Superior temporal gyrus (tissue), 1 donor: Measurements from ENCODE around the gene MIA3.
"Not testable (repeated sequence)": the region's sequence is repeated elsewhere in the genome, so short reads cannot be mapped to it uniquely, and the experiment has no call there.

Source experiments
- DNase-seq: peaks from one replicate; pipeline ENCODE4 v3.0.0-alpha.2; 2016; ENCODE audit errors: extremely low spot score

The MIA3 gene

GRCh38 chr1:222663431-222663934 is 45.6 kb downstream of the MIA3 start:
- DNase-seq: no peak

DNA sequence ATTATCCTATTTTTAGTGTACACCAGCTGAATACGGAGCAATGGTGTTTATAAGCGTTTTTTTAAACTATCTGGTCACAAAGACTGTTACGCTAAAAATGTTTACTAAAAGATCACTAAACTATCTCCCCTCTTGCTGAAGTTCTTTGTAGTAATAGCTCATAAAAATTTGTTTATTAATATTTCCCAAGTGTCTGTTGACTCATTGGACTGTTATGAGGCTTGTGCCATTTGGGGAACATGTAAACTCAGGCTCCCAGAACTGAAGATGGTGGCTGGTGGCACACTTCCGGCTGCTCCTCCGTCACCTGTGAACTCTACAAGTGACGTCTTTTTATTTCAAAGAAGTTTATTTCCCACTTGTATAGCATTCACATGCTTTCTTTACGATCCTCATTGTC is 48.1 kb downstream of the MIA3 start:
- DNase-seq: no peak

DNA sequence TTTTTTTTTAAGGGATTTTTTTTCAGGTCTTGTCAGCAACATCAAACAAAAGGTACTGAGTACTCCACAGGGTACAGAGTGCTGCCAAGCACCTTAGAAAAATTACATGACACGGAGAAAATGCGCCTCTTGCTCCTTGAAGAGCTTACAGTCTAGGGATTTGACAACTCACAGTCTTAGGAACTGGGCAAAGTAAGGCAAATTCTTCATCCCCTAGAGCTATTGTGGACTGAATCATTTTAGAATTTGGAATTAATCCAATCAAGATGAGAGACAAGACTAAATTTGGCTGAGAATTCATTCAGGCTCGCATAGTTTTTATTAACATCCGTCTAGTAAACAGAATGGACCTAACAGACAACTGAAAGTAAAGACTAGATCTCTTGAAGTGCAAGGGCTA is 50.3 kb downstream of the MIA3 start:
- not testable (repeated sequence) for DNase-seq

- not testable (repeated sequence) for DNase-seq
Observed at GRCh38 chr1:222669107-222669506, 51.2 kb downstream of the MIA3 start.

GRCh38 chr1:222670110-222670509 is 52.2 kb downstream of the MIA3 start:
- DNase-seq: no peak

DNA sequence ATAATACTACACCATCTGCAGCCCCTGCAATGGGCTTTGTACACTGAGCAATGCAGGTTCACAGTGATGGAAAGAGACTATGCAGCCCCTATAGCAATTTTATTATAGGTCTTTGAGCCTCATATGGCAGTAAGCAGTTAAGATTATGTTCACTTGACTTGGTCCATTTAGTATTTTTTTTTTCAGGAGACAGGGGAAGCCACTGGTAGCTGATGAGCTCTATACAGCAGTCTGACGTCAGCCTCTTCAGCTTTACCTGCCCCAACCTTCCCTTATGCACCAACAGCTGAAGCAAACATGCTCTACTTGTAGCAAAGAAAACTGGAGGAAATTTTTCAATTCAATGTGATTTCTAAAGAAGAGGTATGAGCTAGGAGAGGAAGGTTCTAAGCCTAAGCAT is 62.2 kb downstream of the MIA3 start:
- DNase-seq: no peak

DNA sequence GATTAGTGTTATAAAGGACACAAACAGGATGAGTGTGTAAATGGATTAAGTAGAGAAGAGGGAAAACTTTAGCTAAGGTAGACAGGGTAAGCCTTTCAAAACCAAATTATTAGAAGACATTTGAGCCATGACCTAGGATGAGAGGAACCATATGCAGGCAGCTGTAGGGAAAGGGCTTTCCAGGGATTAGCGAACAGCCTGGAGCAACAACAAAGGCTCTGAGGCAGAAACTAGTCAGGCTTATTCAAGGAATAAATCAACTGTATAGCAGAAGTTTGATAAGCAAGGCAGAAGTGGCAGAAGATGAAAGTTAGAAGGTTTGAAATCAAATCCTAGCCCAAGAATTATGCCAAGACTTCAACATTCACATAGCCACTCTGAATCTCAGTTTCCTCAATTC is 73.1 kb downstream of the MIA3 start:
- DNase-seq: no peak

DNA sequence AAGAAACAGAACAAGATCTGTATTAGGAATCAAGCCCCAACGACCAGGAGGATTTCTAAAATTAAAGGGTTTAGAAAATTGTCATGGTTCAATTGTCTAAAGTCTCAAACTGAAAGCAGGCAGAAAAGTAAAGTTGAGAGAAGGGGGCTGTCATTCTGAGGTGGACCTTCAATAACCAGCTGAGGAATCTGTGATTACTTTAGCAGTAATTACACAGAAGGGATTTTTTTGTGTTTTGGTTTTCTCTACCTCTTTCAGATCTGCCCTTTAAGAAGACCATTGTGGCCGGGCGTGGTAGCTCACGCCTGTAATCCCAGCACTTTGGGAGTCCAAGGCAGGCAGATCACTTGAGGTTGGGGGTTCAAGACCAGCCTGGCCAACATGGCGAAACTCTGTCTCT is 77.0 kb downstream of the MIA3 start:
- no peak for DNase-seq

- DNase-seq: no peak
Observed at GRCh38 chr1:222696741-222697140, 78.8 kb downstream of the MIA3 start.

DNA sequence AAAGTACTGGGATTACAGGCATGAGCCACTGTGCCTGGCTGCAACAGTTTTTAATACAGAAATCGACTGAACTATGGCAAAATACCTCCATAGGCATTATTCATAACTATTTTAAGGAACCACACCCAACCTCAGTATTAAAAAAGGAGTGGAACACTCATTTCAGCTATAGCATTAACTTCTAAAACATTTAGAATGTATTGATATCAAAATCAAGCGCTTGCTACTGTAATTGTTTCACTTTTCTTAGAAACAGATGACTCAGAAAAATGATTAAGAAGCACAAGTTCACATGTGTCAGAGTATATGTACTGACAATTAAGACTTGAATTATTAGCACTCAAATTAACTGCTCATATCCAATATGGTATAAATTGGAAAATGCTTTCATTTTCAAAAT is 79.3 kb downstream of the MIA3 start:
- DNase-seq: no peak

- DNase-seq: no peak
Observed at GRCh38 chr1:222697826-222698225, 79.9 kb downstream of the MIA3 start.

DNA sequence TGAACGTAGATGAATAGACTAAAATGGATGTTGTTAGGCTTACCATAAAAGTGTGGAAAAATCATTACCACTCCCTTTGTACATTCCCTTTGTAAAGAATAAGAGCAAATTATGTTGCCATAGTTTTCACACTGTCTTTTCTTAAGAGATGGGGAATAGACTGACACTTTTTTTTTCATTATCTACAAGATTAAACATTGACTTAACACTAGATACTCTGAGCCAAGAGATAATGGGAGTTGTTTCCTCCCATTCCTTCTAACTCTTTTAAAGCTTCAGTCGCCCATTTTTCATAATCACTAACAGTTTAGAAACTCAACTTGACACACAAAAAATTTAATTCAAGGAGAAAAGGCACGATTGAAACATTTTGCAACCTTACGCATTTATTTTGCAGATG is 84.3 kb downstream of the MIA3 start:
- DNase-seq: no peak

DNA sequence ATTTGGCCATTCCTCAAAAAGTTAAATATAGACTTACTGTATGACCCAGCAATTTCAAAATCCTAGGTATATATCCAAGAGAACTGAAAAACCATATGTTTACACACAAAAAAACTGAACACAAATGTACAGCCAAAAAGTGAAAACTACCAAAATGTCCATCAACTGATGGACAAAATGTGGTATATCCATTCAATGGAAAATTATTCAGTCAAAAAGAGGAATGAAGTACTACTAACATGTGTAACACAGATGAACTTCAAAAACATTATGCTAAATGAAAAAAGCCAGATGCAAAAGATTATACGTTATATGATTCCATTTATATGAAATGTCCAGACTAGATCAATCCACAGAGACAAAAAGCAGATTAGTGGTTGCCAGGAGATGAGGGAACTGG is 86.4 kb downstream of the MIA3 start:
- DNase-seq: no peak

DNA sequence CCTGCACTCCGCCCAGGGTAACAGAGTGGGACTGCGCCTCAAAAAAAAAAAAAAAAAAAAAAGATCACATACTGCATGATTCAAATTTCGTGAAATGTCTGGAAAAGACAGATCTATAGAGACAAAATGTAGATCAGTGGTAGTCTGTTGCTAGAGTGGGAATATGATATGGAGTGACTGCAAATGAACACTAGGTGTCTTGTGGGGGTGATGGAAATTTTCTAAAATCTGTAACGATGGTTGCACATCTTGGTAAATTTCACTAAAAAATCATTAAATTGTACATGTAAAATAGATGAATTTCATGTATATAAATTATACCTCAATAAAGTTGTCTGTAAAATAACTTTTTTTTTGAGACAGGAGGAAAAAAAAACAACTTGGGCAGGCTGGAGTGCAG is 88.9 kb downstream of the MIA3 start:
- DNase-seq: no peak

DNA sequence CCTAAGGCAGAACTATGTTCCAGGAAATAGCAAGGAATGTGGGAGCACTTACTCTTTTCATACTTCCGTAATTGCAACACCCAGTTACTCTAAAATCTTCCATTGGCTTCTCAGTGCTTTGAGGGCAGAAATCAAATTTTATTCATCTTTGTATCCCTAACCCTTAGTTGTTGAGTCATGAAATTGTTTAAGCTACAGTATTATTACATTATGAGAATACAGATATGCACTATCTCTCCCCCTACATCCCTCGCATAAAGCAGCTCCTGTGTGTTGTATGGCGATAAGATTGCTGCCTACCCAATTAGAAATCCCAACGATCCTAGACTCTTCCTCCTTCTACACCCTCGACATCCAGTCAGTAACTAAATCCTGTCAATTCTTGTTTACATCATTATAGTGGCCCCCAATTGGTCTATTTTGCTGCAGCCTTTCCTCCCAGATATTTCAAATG is 91.8 kb downstream of the MIA3 start:
- no peak for DNase-seq

DNA sequence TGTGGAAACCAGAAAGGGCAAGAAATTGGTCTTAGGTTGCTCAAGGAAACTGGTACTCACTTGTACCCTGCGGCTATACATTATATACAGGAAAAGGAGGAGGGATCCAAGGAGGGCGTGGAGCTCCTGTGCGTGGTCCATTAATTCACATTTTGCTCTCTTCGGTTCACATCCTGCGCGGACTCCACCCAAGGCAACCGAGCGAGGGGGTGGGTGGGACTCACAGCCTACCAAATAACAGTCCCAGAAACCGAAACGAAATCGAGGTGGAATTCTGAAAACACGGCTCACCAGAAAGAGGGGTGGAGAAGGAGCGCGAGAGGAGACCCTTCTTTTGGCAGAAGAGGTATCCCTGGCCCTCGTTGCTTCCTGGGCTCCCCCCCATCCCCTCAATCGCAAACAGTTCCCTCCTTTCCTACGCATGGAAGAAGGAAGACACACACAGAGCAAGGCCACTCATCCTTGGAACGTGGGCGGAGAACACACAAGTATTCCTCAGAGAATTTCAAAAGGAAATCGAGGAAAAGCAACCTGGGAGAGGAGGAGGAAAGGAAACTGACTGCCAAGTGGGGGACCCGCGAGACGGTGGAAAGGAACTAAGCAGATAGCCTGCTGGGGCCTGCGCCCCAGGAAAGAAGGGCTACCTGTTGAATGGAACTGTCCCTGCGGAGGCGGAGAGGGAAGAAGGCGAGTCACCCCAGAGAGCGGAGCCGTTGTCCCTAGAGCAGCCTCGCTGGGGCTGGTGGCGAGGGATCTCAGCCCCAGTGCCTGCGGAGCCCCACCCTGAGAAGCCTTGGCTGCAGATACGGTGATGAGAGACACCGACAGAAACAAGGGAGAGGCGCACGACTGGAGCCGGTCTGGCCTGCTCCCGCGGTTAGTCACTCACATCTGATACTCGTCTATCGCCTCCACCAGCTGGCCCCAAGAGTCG is 93.7 kb downstream of the MIA3 start:
- peak; percentile 40 for DNase-seq

- peak; percentile 95 for DNase-seq
Observed at GRCh38 chr1:222712253-222713090, 94.6 kb downstream of the MIA3 start, which contains the start of the genes AIDA and BROX. TSS of gene AIDA (minus strand) at chr1:222712491. CDS start at chr1:222712317, 174 bp downstream. TSS of gene BROX (plus strand) at chr1:222712564. CDS start at chr1:222715700, 3,136 bp downstream.

GRCh38 chr1:222713091-222713961 is 95.4 kb downstream of the MIA3 start:
- DNase-seq: peak; percentile 97

GRCh38 chr1:222716393-222716792 is 98.5 kb downstream of the MIA3 start:
- no peak for DNase-seq
